PC-3 (cell line): ENCODE results near the gene SFMBT1.

ENCODE experiments used
- CTCF ChIP-seq: fragments of 300-600 bp; sonication (generic); conservative IDR thresholded peaks from 2 replicates; pipeline ENCODE4 v1.5.1; 2017; ENCODE audit warnings: antibody characterized with exemption, low read depth, mild to moderate bottlenecking, low read length
- EZH2 ChIP-seq: fragments of 300-600 bp; sonication (generic); IDR thresholded peaks from one replicate; pipeline ENCODE4 v1.6.1; 2017; ENCODE audit warnings: antibody characterized with exemption, mild to moderate bottlenecking, low read length; ENCODE audit not compliant: unreplicated experiment

- TF ChIP-seq CTCF (no peak), EZH2 (no peak)
These were observed 172.3 kb downstream of the SFMBT1 start for GRCh38 chr3:52873433-52874159.
